H1 (cell line): ENCODE data around the gene URB2. TPM values are rescaled to one million over a fixed set of nuclear protein-coding genes. Genes with fewer than 3 reads are reported as not detected.
A peak's percentile ranks its signal among the peaks of the same experiment; 100 is the strongest.

Experiments used
- CTCF ChIA-PET: fragments of 300-600 bp; sonication (Branson Sonifier 250); formaldehyde crosslinking; loops from one replicate; lab custom pipeline; 2021; ENCODE audit not compliant: partially characterized antibody; lab: Charles Lee
- POLR2A ChIA-PET: fragments of 300-600 bp; sonication (Branson Sonifier 250); formaldehyde crosslinking; loops from one replicate; lab custom pipeline; 2021; ENCODE audit warnings: inconsistent platforms; ENCODE audit not compliant: partially characterized antibody; lab: Charles Lee
- DNase-seq, 2 experiments: peaks; one replicate each; pipeline versions ENCODE4 v3.0.0 to v3.0.0-alpha.2; 2010 to 2022; ENCODE audit warnings: low spot score in 2 of 2, low read depth in 1 of 2, mixed read lengths in 1 of 2
- FAIRE-seq: peaks from 2 replicates; lab custom pipeline; 2011; peaks lifted over from hg19 to GRCh38; lab: Jason Lieb, UNC
- H2AFZ ChIP-seq: 2 replicates; pipeline ENCODE4 v1.8.1; 2012; ENCODE audit warnings: low read length, inconsistent platforms
- H2AK5ac ChIP-seq: 2 replicates; pipeline ENCODE4 v1.6.1; 2013; ENCODE audit warnings: low read depth, low read length
- H2BK120ac ChIP-seq: replicated peaks from 2 replicates; pipeline ENCODE3; 2013; ENCODE audit warnings: low read depth, low read length, inconsistent platforms
- H2BK12ac ChIP-seq: 2 replicates; pipeline ENCODE4 v1.6.1; 2013; ENCODE audit warnings: low read depth, low read length
- H2BK15ac ChIP-seq: 2 replicates; pipeline ENCODE4 v1.6.1; 2013; ENCODE audit warnings: low read length
- H2BK20ac ChIP-seq: 2 replicates; pipeline ENCODE4 v1.6.1; 2013; ENCODE audit warnings: low read length
- H2BK5ac ChIP-seq: 2 replicates; pipeline ENCODE4 v1.6.1; 2013; ENCODE audit warnings: low read depth, low read length
- H3K14ac ChIP-seq: 2 replicates; pipeline ENCODE4 v1.6.1; 2013; ENCODE audit warnings: inconsistent platforms; ENCODE audit not compliant: insufficient read length
- H3K18ac ChIP-seq: 2 replicates; pipeline ENCODE4 v1.6.1; 2013; ENCODE audit warnings: low read length; ENCODE audit errors: extremely low read depth
- H3K23ac ChIP-seq: 2 replicates; pipeline ENCODE4 v1.6.1; 2013; ENCODE audit warnings: inconsistent platforms; ENCODE audit not compliant: insufficient read length
- H3K23me2 ChIP-seq: 2 replicates; pipeline ENCODE4 v1.6.1; 2013; ENCODE audit warnings: low read depth, low read length
- H3K27ac ChIP-seq: 2 replicates; pipeline ENCODE4 v1.6.1; 2011; ENCODE audit warnings: low read depth, low read length, inconsistent platforms
- H3K27me3 ChIP-seq, 4 experiments: replicated peaks in 1 of 4; 1 replicate in 1 of 4; 2 replicates in 3 of 4; pipeline versions ENCODE4 v1.6.1 to v1.8.1; 2011 to 2013; ENCODE audit warnings: low read length in 3 of 4, mild to moderate bottlenecking in 3 of 4, inconsistent platforms in 2 of 4, mixed read lengths in 2 of 4, moderate library complexity in 1 of 4; ENCODE audit not compliant: control insufficient read depth in 3 of 4, insufficient read depth in 3 of 4; ENCODE audit errors: extremely low read depth in 1 of 4
- H3K36me3 ChIP-seq, 4 experiments: 2 replicates each; pipeline versions ENCODE4 v1.6.1 to v1.8.1; 2011 to 2013; ENCODE audit warnings: mild to moderate bottlenecking in 4 of 4, low read length in 3 of 4, moderate library complexity in 2 of 4, control low read depth in 1 of 4, inconsistent platforms in 1 of 4; ENCODE audit not compliant: insufficient read depth in 4 of 4, control insufficient read depth in 2 of 4
- H3K4ac ChIP-seq: replicated peaks from 2 replicates; pipeline ENCODE3; 2013; ENCODE audit warnings: low read length, low read depth, mixed read lengths, inconsistent platforms; ENCODE audit not compliant: insufficient read length
- H3K4me1 ChIP-seq, 4 experiments: replicated peaks in 1 of 4; 1 replicate in 1 of 4; 2 replicates in 3 of 4; pipeline versions ENCODE4 v1.6.1 to v1.8.1; 2011 to 2013; ENCODE audit warnings: low read length in 3 of 4, inconsistent platforms in 2 of 4, mixed read lengths in 1 of 4; ENCODE audit not compliant: insufficient read depth in 4 of 4, control insufficient read depth in 3 of 4
- H3K4me2 ChIP-seq, 2 experiments: 2 replicates each; pipeline versions ENCODE4 v1.6.1 to v1.8.1; 2011 to 2013; ENCODE audit warnings: low read depth in 2 of 2, low read length in 2 of 2, control low read depth in 1 of 2, inconsistent platforms in 1 of 2, mild to moderate bottlenecking in 1 of 2; ENCODE audit not compliant: insufficient read depth in 1 of 2
- H3K4me3 ChIP-seq, 4 experiments: fragments of 200-600, 300-600 bp in 1 of 4; sonication (generic), shearing (Covaris generic), sonication (Bioruptor Twin) in 1 of 4; 2 replicates each; pipeline versions ENCODE4 v1.5.1 to v1.8.1; 2011 to 2016; ENCODE audit warnings: low read length in 4 of 4, low read depth in 3 of 4, control low read depth in 2 of 4, inconsistent platforms in 2 of 4, mild to moderate bottlenecking in 2 of 4, mixed read lengths in 1 of 4, moderate library complexity in 1 of 4; ENCODE audit not compliant: insufficient read depth in 2 of 4; ENCODE audit errors: extremely low read depth in 1 of 4
- H3K56ac ChIP-seq: replicated peaks from 2 replicates; pipeline ENCODE3; 2013; ENCODE audit warnings: low read depth, mild to moderate bottlenecking, mixed read lengths, low read length, inconsistent platforms; ENCODE audit not compliant: insufficient read length
- H3K79me1 ChIP-seq: 2 replicates; pipeline ENCODE4 v1.6.1; 2013; ENCODE audit warnings: low read depth, low read length, control low read depth
- H3K79me2 ChIP-seq, 2 experiments: 2 replicates each; pipeline versions ENCODE4 v1.6.1 to v1.8.1; 2012 to 2013; ENCODE audit warnings: low read length in 2 of 2, mild to moderate bottlenecking in 2 of 2, inconsistent platforms in 1 of 2; ENCODE audit not compliant: insufficient read depth in 2 of 2, control insufficient read depth in 1 of 2
- H3K9ac ChIP-seq, 4 experiments: replicated peaks in 1 of 4; 1 replicate in 1 of 4; 2 replicates in 3 of 4; pipeline versions ENCODE4 v1.6.1 to v1.8.1; 2011 to 2013; ENCODE audit warnings: low read depth in 3 of 4, low read length in 3 of 4, control low read depth in 2 of 4, mild to moderate bottlenecking in 2 of 4, moderate library complexity in 2 of 4, inconsistent platforms in 1 of 4; ENCODE audit errors: extremely low read depth in 1 of 4
- H3K9me3 ChIP-seq, 2 experiments: 2 replicates each; pipeline versions ENCODE4 v1.6.1 to v1.8.1; 2012 to 2013; ENCODE audit warnings: mild to moderate bottlenecking in 2 of 2, moderate library complexity in 2 of 2, control low read depth in 1 of 2, inconsistent platforms in 1 of 2, low read depth in 1 of 2, low read length in 1 of 2, mixed read lengths in 1 of 2; ENCODE audit not compliant: insufficient read depth in 2 of 2
- H4K20me1 ChIP-seq, 2 experiments: replicated peaks in 1 of 2; 2 replicates each; pipeline versions ENCODE3 to v1.8.1; 2011 to 2013; ENCODE audit warnings: inconsistent platforms in 2 of 2, low read length in 2 of 2, mild to moderate bottlenecking in 1 of 2; ENCODE audit not compliant: insufficient read depth in 2 of 2, control insufficient read depth in 1 of 2
- H4K5ac ChIP-seq: 2 replicates; pipeline ENCODE4 v1.6.1; 2013; ENCODE audit warnings: low read length, low read depth, mixed read lengths, inconsistent platforms; ENCODE audit not compliant: insufficient read length
- H4K8ac ChIP-seq: 2 replicates; pipeline ENCODE4 v1.8.0; 2013; ENCODE audit warnings: mild to moderate bottlenecking, moderate library complexity, low read length, inconsistent platforms; ENCODE audit not compliant: insufficient read depth; ENCODE audit errors: extremely low read depth
- H4K91ac ChIP-seq: replicated peaks from 2 replicates; pipeline ENCODE3; 2013; ENCODE audit warnings: low read length, mixed read lengths, inconsistent platforms; ENCODE audit not compliant: insufficient read length
- EGR1 ChIP-seq: IDR thresholded peaks from 2 replicates; pipeline ENCODE4 v1.6.1; 2011; ENCODE audit warnings: low read depth, low read length, borderline replicate concordance
- HDAC2 ChIP-seq, 2 experiments: fragments of 300-600 bp in 1 of 2; sonication (generic) in 1 of 2; IDR thresholded peaks; 2 replicates each; pipeline ENCODE4 v1.6.1; 2011 to 2012; ENCODE audit warnings: low read depth in 2 of 2, low read length in 2 of 2, mild to moderate bottlenecking in 2 of 2, moderate library complexity in 2 of 2, borderline replicate concordance in 1 of 2, inconsistent platforms in 1 of 2
- JUND ChIP-seq: IDR thresholded peaks from 2 replicates; pipeline ENCODE4 v1.6.1; 2011; ENCODE audit warnings: mild to moderate bottlenecking, improper control_type of control experiment, low read length
- NRF1 ChIP-seq: IDR thresholded peaks from 2 replicates; pipeline ENCODE4 v1.6.1; 2011; ENCODE audit warnings: mild to moderate bottlenecking, low read depth, low read length, improper control_type of control experiment
- WGBS, 2 experiments: shearing (Covaris generic) in 1 of 2; methylation state at CpG; one replicate each; pipeline versions ENCODE4 v1.1.6 to v1.1.7; 2013 to 2015; ENCODE audit warnings: low lambda C conversion rate in 2 of 2, mixed read lengths in 2 of 2, inconsistent platforms in 1 of 2, low coverage in 1 of 2, missing lambda C conversion rate in 1 of 2; ENCODE audit not compliant: insufficient replicate concordance in 2 of 2, insufficient coverage in 1 of 2, insufficient read length in 1 of 2; ENCODE audit errors: extremely low coverage in 1 of 2, missing lambda C conversion rate in 1 of 2; 5-methylcytosine and 5-hydroxymethylcytosine counted together
- polyA plus RNA-seq, 7 experiments: library from polyadenylated mRNA; depleted of rRNA in 3 of 7; stranded (reverse) in 5 of 7; unstranded in 2 of 7; fragments of >200 nt in 5 of 7; fragments of 200-250 nt in 2 of 7; gene quantifications; 1 replicate in 5 of 7; 2 replicates in 1 of 7; 4 replicates in 1 of 7; pipeline versions ENCODE4 v1.2.1 to v1.2.3, GENCODE V29; 2011 to 2013; ENCODE audit warnings: missing spikeins in 2 of 7, mixed read lengths in 2 of 7
- total RNA-seq: library from RNA; stranded (reverse); fragmentation: NEBNext Ultra II Directional; extraction: Animal tissue kit (Norgen Biotek cat#: 25700); gene quantifications from 2 replicates; pipeline ENCODE4 v1.2.1, GENCODE V29; 2021

The URB2 gene
- total and polyA plus RNA-seq, 2 of the 8 experiments (the other 6 are each of a cell fraction or from before 2014, with no cell fraction given), result 13.7 to 33.0 TPM

GRCh38 chr1:229624521-229625070, 1.5 kb upstream of the URB2 start:
- Histone ChIP-seq H3K9me3 (no peaks in the 10 kb centered on the region), H2BK20ac (no peak overlapping the region), H2BK15ac (0 out of 2 replicates have a peak overlapping the region, but pooled peaks have one; percentile 49), H3K18ac (no peak overlapping the region), H3K23ac (no peak overlapping the region), H3K9ac (peak overlapping the region in 3 of 4 experiments; percentile 66 to 84 (median 73); a peak in 5 of 7 replicates), H2BK120ac (no peak overlapping the region), H2BK5ac (peak overlapping the region; percentile 26; the same call in 1 of the 2 replicates), H2AK5ac (peak overlapping the region; percentile 10; the same call in 1 of the 2 replicates), H3K36me3 (peaks cover 0 to 3% (median under 1%) of the 10 kb centered on the region in 4 experiments; a peak in 2 of 8 replicates), H3K79me2 (peaks cover 20 to 89% of the 10 kb centered on the region in 2 experiments), H3K4me2 (peak overlapping the region; percentile 95 to 100), H4K8ac (no peak overlapping the region), H3K14ac (no peak overlapping the region), H3K4me3 (peak overlapping the region; percentile 92 to 100 (median 97); a peak in 7 of 8 replicates), H3K4me1 (peaks cover 3 to 9% (median 5%) of the 10 kb centered on the region in 4 experiments; a peak in 6 of 7 replicates), H4K5ac (no peak overlapping the region), H2BK12ac (no peak overlapping the region), H3K79me1 (peaks cover 18% of the 10 kb centered on the region), H3K27ac (no peak overlapping the region), H3K4ac (no peak overlapping the region), H3K23me2 (peaks cover 10% of the 10 kb centered on the region), H4K20me1 (peaks cover 5 to 14% of the 10 kb centered on the region in 2 experiments), H3K56ac (no peak overlapping the region), H2AFZ (no peak overlapping the region), H4K91ac (peak overlapping the region; percentile 34), H3K27me3 (no peaks in the 10 kb centered on the region)
- CTCF ChIA-PET, result interaction anchor here (0.6 to 2.2 kb wide), 4 partner anchors 11 to 1624 kb away, joined by 3 to 8 read pairs (median 6); partner anchors contain the start of gene ABCB10
- WGBS, 2 experiments, result 52% methylated on average over 9 of the region's 9 CpGs; no CpG with 5 or more reads in 1 of the 2 experiments
- POLR2A ChIA-PET, result interaction anchor here (1.1 to 2.6 kb wide), 5 partner anchors 10 to 461 kb away, joined by 3 to 9 read pairs (median 3); partner anchors contain the start of gene ABCB10
- no peak for DNase-seq
- FAIRE-seq, result no peak
- TF ChIP-seq HDAC2 (IDR thresholded peaks at IDR 0.05; ENCODE audit: borderline replicate concordance in 1 of 2, low read depth in 2 of 2, low read length in 2 of 2) (no peak), NRF1 (no peak), EGR1 (no peak), JUND (no peak)
